KBM-7 (cell line): ENCODE measurements around the gene CAPN15.
"Not testable (repeated sequence)": the region's sequence is repeated elsewhere in the genome, so short reads cannot be mapped to it uniquely, and the experiment has no call there.

Source experiments
- DNase-seq: peaks from one replicate; pipeline ENCODE4 v3.0.0-alpha.2; 2015
- in situ Hi-C: fragments of 300-500 bp; cut with MboI; formaldehyde crosslinking; loops from 2 replicates; pipeline ENCODE4 v1.14.3; 2020; ENCODE audit warnings: low sequenced_read_pairs, low pct_unique_long_range_greater_than_20kb, mixed read lengths

Gene CAPN15

GRCh38 chr16:527015-527903 lies at the start of gene CAPN15:
CAPN15 (plus strand) TSS chr16:527712; CDS start chr16:546839, 19,127 bp downstream.
- DNase-seq = peak; percentile 88
- in situ Hi-C loops = no loop called here

GRCh38 chr16:478287-478686 lies 49.2 kb upstream of the CAPN15 start:
- DNase-seq, in situ Hi-C loops: not testable (repeated sequence)

- in situ Hi-C loops = no loop called here
- DNase-seq = no peak
Measured at GRCh38 chr16:482468-483185, 44.9 kb upstream of the CAPN15 start.

GRCh38 chr16:483341-484075 lies 44.0 kb upstream of the CAPN15 start:
- in situ Hi-C loops = no loop called here
- DNase-seq = no peak

GRCh38 chr16:489606-490005 lies 37.9 kb upstream of the CAPN15 start:
- no peak for DNase-seq
- in situ Hi-C loops = no loop called here

GRCh38 chr16:490768-491167 lies 36.7 kb upstream of the CAPN15 start:
- DNase-seq = no peak
- in situ Hi-C loops = no loop called here

- in situ Hi-C loops = no loop called here
- no peak for DNase-seq
Measured at GRCh38 chr16:491220-491919, 36.1 kb upstream of the CAPN15 start.

- in situ Hi-C loops = no loop called here
- no peak for DNase-seq
Measured at GRCh38 chr16:492211-492875, 35.2 kb upstream of the CAPN15 start.

GRCh38 chr16:494676-495075 lies 32.8 kb upstream of the CAPN15 start:
- DNase-seq, in situ Hi-C loops: not testable (repeated sequence)

GRCh38 chr16:495127-495748 lies 32.3 kb upstream of the CAPN15 start:
- in situ Hi-C loops = no loop called here
- DNase-seq = peak; percentile 50

- in situ Hi-C loops = no loop called here
Measured at GRCh38 chr16:496097-496886, 31.2 kb upstream of the CAPN15 start.

GRCh38 chr16:497258-497657 lies 30.3 kb upstream of the CAPN15 start:
- in situ Hi-C loops = no loop called here
- no peak for DNase-seq

More at GRCh38 chr16:496097-496886, 31.2 kb upstream of the CAPN15 start:
- no peak for DNase-seq

GRCh38 chr16:499924-500323 lies 27.6 kb upstream of the CAPN15 start:
- in situ Hi-C loops = no loop called here
- DNase-seq = no peak

GRCh38 chr16:500709-501108 lies 26.8 kb upstream of the CAPN15 start:
- no peak for DNase-seq
- in situ Hi-C loops = no loop called here

GRCh38 chr16:502179-502943 lies 25.2 kb upstream of the CAPN15 start:
- DNase-seq = no peak
- in situ Hi-C loops = no loop called here

- DNase-seq = no peak
Measured at GRCh38 chr16:503150-504071, 24.1 kb upstream of the CAPN15 start.

More at GRCh38 chr16:503150-504071, 24.1 kb upstream of the CAPN15 start:
- in situ Hi-C loops = no loop called here
